OCI-LY3 (cell line): ENCODE data around the gene PLA2G6.

Experiments used
- H2AFZ ChIP-seq: fragments of 200-600, 300-600 bp; shearing (Covaris generic); 2 replicates; pipeline ENCODE4 v1.6.0; 2014; ENCODE audit warnings: antibody characterized with exemption, low read depth, low read length
- H3K27ac ChIP-seq: fragments of 200-600, 300-600 bp; sonication (generic); 2 replicates; pipeline ENCODE4 v1.5.1; 2014; ENCODE audit warnings: mild to moderate bottlenecking, low read length, moderate library complexity, mixed read lengths
- H3K27me3 ChIP-seq: fragments of 200-600, 300-600 bp; sonication (generic); 2 replicates; pipeline ENCODE4 v1.6.1; 2014; ENCODE audit warnings: low read depth, low read length, mixed read lengths
- H3K36me3 ChIP-seq: fragments of 200-600, 300-600 bp; sonication (generic); replicated peaks from 2 replicates; pipeline ENCODE3; 2014; ENCODE audit warnings: low read depth, low read length, mixed read lengths
- H3K4me1 ChIP-seq: fragments of 300-600, 200-600 bp; sonication (generic); 2 replicates; pipeline ENCODE4 v1.6.1; 2014; ENCODE audit warnings: low read length, mixed read lengths
- H3K4me2 ChIP-seq: fragments of 200-600, 300-600 bp; sonication (generic); 2 replicates; pipeline ENCODE4 v1.6.1; 2014; ENCODE audit warnings: low read length, mixed read lengths
- H3K4me3 ChIP-seq: fragments of 300-600, 200-600 bp; sonication (generic); 2 replicates; pipeline ENCODE4 v1.5.1; 2014; ENCODE audit warnings: antibody characterized with exemption, mild to moderate bottlenecking, low read length, moderate library complexity
- H3K79me2 ChIP-seq: fragments of 300-600, 200-600 bp; shearing (Covaris generic); 2 replicates; pipeline ENCODE4 v1.6.1; 2014; ENCODE audit warnings: mild to moderate bottlenecking, low read length, mixed read lengths
- H3K9ac ChIP-seq: fragments of 300-600, 200-600 bp; shearing (Covaris generic); 2 replicates; pipeline ENCODE4 v1.6.0; 2014; ENCODE audit warnings: mild to moderate bottlenecking, low read length, moderate library complexity
- H3K9me3 ChIP-seq: fragments of 200-600, 300-600 bp; shearing (Covaris generic); 2 replicates; pipeline ENCODE4 v1.6.1; 2014; ENCODE audit warnings: low read length, mixed read lengths; ENCODE audit not compliant: insufficient read depth
- H4K20me1 ChIP-seq: fragments of 200-600, 300-600 bp; sonication (generic); 2 replicates; pipeline ENCODE4 v1.6.1; 2016; ENCODE audit warnings: low read length, mixed read lengths; ENCODE audit not compliant: insufficient read depth
- EZH2phosphoT487 ChIP-seq: fragments of 200-600 bp; shearing (Covaris generic); IDR thresholded peaks from 2 replicates; pipeline ENCODE4 v1.6.1; 2018; ENCODE audit warnings: antibody characterized with exemption, mixed run types, low read depth
- TF ChIP-seq, protein P1 (sequence below): fragments of 200-600, 300-600 bp; sonication (generic); IDR thresholded peaks from 2 replicates; pipeline ENCODE4 v1.5.1; 2014; ENCODE audit warnings: antibody characterized with exemption, low read length, low read depth

PLA2G6 gene

DNA sequence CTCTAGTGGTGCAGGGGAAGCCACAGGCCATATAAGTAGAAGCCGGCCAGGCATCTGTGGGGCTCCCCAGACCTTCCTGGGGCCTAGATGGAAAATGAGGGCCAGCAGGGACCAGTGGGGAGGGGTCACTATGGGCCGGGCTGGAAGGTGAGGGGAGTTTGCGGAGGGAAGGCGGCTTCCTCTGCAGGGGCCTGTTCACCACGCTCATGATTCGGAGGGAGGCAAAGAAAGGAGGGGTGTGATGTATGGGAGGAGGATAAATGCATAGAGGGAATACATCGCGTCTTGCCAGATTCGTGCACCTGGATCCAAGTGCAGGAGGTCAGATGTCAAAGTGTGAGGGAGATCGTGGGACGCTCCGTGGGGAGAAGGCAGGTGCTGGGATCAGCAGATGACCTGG is 104.5 kb downstream of the PLA2G6 start:
- Histone ChIP-seq H3K4me1 (no peaks in the 10 kb centered on the region), H3K9me3 (no peaks in the 10 kb centered on the region), H4K20me1 (no peaks in the 10 kb centered on the region), H3K9ac (no peak overlapping the region), H3K4me3 (no peak overlapping the region), H3K79me2 (no peaks in the 10 kb centered on the region), H3K27me3 (no peaks in the 10 kb centered on the region), H3K36me3 (no peaks in the 10 kb centered on the region), H2AFZ (no peak overlapping the region), H3K27ac (no peak overlapping the region), H3K4me2 (no peak overlapping the region)
- TF ChIP-seq EZH2phosphoT487: no peak
- TF ChIP-seq, protein P1, sequence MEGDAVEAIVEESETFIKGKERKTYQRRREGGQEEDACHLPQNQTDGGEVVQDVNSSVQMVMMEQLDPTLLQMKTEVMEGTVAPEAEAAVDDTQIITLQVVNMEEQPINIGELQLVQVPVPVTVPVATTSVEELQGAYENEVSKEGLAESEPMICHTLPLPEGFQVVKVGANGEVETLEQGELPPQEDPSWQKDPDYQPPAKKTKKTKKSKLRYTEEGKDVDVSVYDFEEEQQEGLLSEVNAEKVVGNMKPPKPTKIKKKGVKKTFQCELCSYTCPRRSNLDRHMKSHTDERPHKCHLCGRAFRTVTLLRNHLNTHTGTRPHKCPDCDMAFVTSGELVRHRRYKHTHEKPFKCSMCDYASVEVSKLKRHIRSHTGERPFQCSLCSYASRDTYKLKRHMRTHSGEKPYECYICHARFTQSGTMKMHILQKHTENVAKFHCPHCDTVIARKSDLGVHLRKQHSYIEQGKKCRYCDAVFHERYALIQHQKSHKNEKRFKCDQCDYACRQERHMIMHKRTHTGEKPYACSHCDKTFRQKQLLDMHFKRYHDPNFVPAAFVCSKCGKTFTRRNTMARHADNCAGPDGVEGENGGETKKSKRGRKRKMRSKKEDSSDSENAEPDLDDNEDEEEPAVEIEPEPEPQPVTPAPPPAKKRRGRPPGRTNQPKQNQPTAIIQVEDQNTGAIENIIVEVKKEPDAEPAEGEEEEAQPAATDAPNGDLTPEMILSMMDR: no peak

DNA sequence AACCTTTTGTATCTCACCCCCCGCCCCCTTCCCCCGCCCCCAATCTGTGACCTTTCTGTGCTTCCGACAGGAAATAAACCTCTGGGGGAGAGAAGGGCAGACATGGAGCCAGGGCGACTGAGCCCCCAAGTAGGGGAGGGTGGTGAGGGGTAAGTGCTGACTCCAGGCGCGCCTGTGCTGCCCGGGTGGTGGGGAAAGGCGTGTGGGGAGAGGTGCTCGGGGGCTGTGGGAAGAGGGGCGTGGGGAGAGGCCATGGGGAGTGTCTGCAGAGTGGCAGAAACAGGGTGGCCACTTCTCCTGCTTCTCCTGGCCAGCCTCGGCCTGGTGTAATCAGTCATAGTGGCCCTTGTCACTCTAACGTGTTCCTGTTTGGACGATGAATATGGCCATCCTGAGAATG is 105.7 kb downstream of the PLA2G6 start:
- Histone ChIP-seq H3K27me3 (no peaks in the 10 kb centered on the region), H3K9me3 (no peaks in the 10 kb centered on the region), H3K36me3 (no peaks in the 10 kb centered on the region), H3K27ac (no peak overlapping the region), H3K4me1 (no peaks in the 10 kb centered on the region), H3K9ac (no peak overlapping the region), H2AFZ (no peak overlapping the region), H3K79me2 (no peaks in the 10 kb centered on the region), H4K20me1 (no peaks in the 10 kb centered on the region), H3K4me3 (no peak overlapping the region), H3K4me2 (no peak overlapping the region)
- TF ChIP-seq EZH2phosphoT487: no peak
- TF ChIP-seq, protein P1: no peak

DNA sequence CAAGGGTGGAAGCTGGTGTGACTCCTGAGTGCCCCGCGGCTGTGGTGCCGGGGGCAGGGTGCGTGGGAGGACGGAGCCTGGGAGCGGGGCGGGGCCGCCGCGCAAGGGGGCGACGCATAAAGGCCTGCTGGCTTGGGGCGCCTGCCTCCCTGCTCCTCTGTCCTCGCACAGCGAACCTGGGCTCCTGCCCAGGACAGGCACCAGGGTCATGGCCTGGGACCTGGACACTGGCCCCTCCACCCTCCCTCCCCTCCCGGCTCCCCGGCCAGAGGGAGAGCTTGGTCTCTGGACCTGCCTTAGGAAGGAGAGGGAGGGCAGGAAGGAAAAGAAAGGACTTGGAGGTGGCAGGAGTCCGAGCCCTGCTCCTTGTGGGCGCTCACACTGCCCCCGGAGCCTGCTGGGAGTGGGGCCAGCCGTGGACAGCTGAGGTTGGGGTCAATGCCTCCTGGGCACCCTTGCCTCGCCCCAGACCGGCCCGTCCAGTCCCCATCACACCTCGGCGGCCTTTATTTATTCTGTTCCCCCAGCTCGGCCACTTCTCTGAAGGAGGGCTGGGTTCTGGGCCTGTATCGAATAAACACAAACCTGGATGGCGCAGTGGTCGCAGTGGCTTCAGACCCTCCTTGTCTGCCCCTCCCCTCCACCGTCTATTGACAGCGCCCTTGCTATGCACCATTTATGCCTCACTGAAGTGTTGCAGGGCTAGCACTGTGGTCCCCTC is 106.4 kb downstream of the PLA2G6 start:
- Histone ChIP-seq H3K79me2 (no peaks in the 10 kb centered on the region), H3K4me1 (no peaks in the 10 kb centered on the region), H3K9me3 (no peaks in the 10 kb centered on the region), H3K4me2 (no peak overlapping the region), H3K27ac (no peak overlapping the region), H4K20me1 (no peaks in the 10 kb centered on the region), H2AFZ (no peak overlapping the region), H3K9ac (no peak overlapping the region), H3K36me3 (no peaks in the 10 kb centered on the region), H3K4me3 (no peak overlapping the region), H3K27me3 (no peaks in the 10 kb centered on the region)
- no peak for TF ChIP-seq EZH2phosphoT487
- TF ChIP-seq, protein P1: no peak

DNA sequence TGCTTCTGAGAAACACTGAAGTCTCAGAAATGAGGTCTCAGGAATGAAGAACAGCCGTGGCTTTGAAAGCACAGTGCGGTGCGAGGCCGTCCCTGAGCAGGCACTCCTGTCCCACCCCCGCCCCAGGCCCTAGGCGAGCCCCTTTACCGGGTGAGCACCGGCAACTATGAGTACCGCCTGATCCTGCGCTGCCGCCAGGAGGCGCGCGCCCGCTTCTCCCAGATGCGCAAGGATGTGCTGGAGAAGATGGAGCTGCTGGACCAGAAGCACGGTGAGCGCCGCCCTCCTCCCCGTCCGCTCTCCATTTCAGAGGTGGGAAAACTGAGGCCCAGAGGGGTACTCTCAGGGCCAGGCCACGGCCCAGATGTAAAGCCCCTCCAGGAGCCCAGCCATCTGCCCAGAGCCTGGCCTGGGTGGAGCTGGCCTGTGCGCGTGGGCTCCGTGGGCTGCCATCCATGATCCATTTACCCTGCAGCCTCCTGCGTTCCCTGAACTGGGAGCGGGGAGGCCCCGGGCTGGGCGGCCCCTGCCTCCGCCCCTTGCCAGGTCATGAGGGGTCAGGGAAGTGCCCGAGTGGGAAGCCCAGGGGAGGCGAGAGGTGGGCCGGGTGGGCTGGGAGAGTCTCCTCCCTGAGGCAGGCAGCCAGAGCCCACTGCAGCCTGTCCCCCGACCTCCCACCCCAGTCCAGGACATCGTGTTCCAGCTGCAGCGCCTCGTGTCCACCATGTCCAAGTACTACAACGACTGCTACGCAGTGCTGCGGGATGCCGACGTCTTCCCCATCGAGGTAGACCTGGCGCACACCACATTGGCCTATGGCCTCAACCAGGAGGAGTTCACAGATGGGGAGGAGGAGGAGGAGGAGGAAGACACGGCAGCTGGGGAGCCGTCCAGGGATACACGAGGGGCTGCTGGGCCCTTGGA is 107.2 kb downstream of the PLA2G6 start:
- H3K79me2 ChIP-seq: no peaks in the 10 kb centered on the region
- H3K4me2 ChIP-seq: no peak overlapping the region
- H4K20me1 ChIP-seq: no peaks in the 10 kb centered on the region

More for the DNA sequence above, 107.2 kb downstream of the PLA2G6 start:
- no peak overlapping the region for H3K9ac ChIP-seq
- no peaks in the 10 kb centered on the region for H3K4me1 ChIP-seq
- H2AFZ ChIP-seq: no peak overlapping the region
- TF ChIP-seq, protein P1: no peak
- TF ChIP-seq EZH2phosphoT487: no peak
- H3K4me3 ChIP-seq: no peak overlapping the region
- H3K27ac ChIP-seq: no peak overlapping the region
- H3K27me3 ChIP-seq: no peaks in the 10 kb centered on the region
- H3K36me3 ChIP-seq: no peaks in the 10 kb centered on the region
- H3K9me3 ChIP-seq: no peaks in the 10 kb centered on the region
